Fibroblast of lung (primary cell): Measurements from ENCODE around the gene DEPDC1.

Experiments
- EZH2 ChIP-seq: IDR thresholded peaks from 2 replicates; pipeline ENCODE4 v1.5.1; 2012; ENCODE audit warnings: low read length, control low read depth, mild to moderate bottlenecking; ENCODE audit errors: missing control alignments
- TF ChIP-seq, protein P1 (sequence below), 2 donors: IDR thresholded peaks in 1 of 2; conservative IDR thresholded peaks in 1 of 2; 1 replicate in 1 of 2; 2 replicates in 1 of 2; pipeline ENCODE4 v1.5.1; 2011 to 2012; ENCODE audit warnings: low read length in 2 of 2, control low read depth in 1 of 2, inconsistent platforms in 1 of 2, low read depth in 1 of 2, mild to moderate bottlenecking in 1 of 2

GRCh38 chr1:68490046-68490651 lies 6.7 kb downstream of the DEPDC1 start:
- TF ChIP-seq, protein P1, sequence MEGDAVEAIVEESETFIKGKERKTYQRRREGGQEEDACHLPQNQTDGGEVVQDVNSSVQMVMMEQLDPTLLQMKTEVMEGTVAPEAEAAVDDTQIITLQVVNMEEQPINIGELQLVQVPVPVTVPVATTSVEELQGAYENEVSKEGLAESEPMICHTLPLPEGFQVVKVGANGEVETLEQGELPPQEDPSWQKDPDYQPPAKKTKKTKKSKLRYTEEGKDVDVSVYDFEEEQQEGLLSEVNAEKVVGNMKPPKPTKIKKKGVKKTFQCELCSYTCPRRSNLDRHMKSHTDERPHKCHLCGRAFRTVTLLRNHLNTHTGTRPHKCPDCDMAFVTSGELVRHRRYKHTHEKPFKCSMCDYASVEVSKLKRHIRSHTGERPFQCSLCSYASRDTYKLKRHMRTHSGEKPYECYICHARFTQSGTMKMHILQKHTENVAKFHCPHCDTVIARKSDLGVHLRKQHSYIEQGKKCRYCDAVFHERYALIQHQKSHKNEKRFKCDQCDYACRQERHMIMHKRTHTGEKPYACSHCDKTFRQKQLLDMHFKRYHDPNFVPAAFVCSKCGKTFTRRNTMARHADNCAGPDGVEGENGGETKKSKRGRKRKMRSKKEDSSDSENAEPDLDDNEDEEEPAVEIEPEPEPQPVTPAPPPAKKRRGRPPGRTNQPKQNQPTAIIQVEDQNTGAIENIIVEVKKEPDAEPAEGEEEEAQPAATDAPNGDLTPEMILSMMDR (conservative IDR thresholded peaks at IDR 0.05 in 1 of 2, IDR thresholded peaks at IDR 0.05 in 1 of 2; ENCODE audit: low read depth in 1 of 2, low read length in 2 of 2) = no peak
- no peak for TF ChIP-seq EZH2
